PFSK-1 (cell line): ENCODE results near the gene LSM14A.

ENCODE experiments used
- FOXP2 ChIP-seq: optimal IDR thresholded peaks from 2 replicates; pipeline ENCODE3; 2011; ENCODE audit warnings: borderline replicate concordance, control low read depth, inconsistent platforms; ENCODE audit not compliant: insufficient read depth; ENCODE audit errors: extremely low read length, extremely low read depth
- POLR2AphosphoS5 ChIP-seq: IDR thresholded peaks from 2 replicates; pipeline ENCODE4 v1.6.1; 2012; ENCODE audit warnings: low read depth, mild to moderate bottlenecking, control low read depth, low read length, moderate library complexity
- SIN3A ChIP-seq: IDR thresholded peaks from 2 replicates; pipeline ENCODE4 v1.6.1; 2012; ENCODE audit warnings: mild to moderate bottlenecking, low read length, moderate library complexity, borderline replicate concordance; ENCODE audit not compliant: insufficient read depth
- TAF1 ChIP-seq: IDR thresholded peaks from 2 replicates; pipeline ENCODE4 v1.6.1; 2012; ENCODE audit warnings: low read length, control low read depth, borderline replicate concordance; ENCODE audit not compliant: insufficient read depth
- TF ChIP-seq, protein P1 (sequence below), 2 experiments: IDR thresholded peaks; 2 replicates each; pipeline versions ENCODE4 v1.6.1 to v1.8.0; 2011 to 2012; ENCODE audit warnings: low read depth in 2 of 2, low read length in 2 of 2, control low read depth in 1 of 2, inconsistent platforms in 1 of 2, mild to moderate bottlenecking in 1 of 2, moderate library complexity in 1 of 2; ENCODE audit not compliant: insufficient read depth in 1 of 2

The LSM14A gene

GRCh38 chr19:34154401-34154800, 17.9 kb upstream of the LSM14A start:
- TF ChIP-seq TAF1 (no peak), FOXP2 (no peak), POLR2AphosphoS5 (no peak), SIN3A (no peak)
- TF ChIP-seq, protein P1, sequence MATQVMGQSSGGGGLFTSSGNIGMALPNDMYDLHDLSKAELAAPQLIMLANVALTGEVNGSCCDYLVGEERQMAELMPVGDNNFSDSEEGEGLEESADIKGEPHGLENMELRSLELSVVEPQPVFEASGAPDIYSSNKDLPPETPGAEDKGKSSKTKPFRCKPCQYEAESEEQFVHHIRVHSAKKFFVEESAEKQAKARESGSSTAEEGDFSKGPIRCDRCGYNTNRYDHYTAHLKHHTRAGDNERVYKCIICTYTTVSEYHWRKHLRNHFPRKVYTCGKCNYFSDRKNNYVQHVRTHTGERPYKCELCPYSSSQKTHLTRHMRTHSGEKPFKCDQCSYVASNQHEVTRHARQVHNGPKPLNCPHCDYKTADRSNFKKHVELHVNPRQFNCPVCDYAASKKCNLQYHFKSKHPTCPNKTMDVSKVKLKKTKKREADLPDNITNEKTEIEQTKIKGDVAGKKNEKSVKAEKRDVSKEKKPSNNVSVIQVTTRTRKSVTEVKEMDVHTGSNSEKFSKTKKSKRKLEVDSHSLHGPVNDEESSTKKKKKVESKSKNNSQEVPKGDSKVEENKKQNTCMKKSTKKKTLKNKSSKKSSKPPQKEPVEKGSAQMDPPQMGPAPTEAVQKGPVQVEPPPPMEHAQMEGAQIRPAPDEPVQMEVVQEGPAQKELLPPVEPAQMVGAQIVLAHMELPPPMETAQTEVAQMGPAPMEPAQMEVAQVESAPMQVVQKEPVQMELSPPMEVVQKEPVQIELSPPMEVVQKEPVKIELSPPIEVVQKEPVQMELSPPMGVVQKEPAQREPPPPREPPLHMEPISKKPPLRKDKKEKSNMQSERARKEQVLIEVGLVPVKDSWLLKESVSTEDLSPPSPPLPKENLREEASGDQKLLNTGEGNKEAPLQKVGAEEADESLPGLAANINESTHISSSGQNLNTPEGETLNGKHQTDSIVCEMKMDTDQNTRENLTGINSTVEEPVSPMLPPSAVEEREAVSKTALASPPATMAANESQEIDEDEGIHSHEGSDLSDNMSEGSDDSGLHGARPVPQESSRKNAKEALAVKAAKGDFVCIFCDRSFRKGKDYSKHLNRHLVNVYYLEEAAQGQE (IDR thresholded peaks at IDR 0.05; ENCODE audit: insufficient read depth in 1 of 2, low read depth in 2 of 2, low read length in 2 of 2), result no peak

GRCh38 chr19:34155686-34156085, 16.6 kb upstream of the LSM14A start:
- no peak for TF ChIP-seq TAF1

- TF ChIP-seq FOXP2 (no peak), POLR2AphosphoS5 (no peak), TAF1 (no peak), SIN3A (no peak)
- TF ChIP-seq, protein P1 (IDR thresholded peaks at IDR 0.05; ENCODE audit: insufficient read depth in 1 of 2, low read depth in 2 of 2, low read length in 2 of 2), result no peak
Measured at GRCh38 chr19:34165295-34165738, 7.0 kb upstream of the LSM14A start.

DNA sequence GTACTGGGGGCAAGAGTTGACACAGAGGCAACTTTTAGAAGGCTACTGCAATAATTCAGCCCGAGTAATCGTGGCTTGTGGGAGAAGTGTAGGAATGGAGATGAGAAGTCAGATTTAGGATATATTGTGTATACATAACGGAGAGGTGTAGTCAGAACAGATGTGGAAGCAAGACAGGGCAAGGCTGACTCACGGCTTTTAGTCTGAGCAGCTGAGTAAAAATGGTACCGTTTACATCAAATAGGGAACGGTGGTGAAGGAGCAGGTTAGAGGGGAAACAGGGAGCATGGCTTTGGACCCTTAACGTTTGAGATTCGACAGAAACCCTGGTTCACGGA, 796 bp upstream of the LSM14A start:
- no peak; the same call in 1 of the 2 replicates for TF ChIP-seq POLR2AphosphoS5
- no peak for TF ChIP-seq TAF1
- no peak for TF ChIP-seq SIN3A
- TF ChIP-seq, protein P1 (IDR thresholded peaks at IDR 0.05; ENCODE audit: insufficient read depth in 1 of 2, low read depth in 2 of 2, low read length in 2 of 2), result no peak
- TF ChIP-seq FOXP2, result no peak

DNA sequence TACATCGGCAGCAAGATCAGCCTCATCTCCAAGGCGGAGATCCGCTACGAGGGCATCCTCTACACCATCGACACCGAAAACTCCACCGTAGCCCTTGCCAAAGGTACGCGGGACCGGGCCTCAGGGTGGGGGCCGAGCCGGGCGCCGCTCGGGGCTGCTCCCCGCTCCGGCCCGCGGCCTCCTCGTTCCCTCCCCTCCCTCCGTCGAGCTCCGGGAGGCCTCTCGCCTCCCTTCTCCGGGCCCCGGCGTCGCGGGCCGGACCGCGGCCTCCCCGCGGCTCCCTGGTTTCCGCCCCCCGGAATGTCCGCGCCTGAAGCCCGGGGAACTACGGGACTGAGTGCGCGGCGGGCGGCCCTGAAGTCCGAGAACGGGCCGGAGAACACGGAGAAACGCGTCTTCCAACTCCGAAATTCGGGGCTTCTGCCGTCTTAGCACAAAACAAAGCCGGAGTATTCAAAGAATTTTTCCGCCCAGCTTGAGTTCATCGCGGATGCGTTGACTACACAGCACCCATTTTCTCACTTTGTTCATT, 423 bp downstream of the LSM14A start:
- TF ChIP-seq FOXP2 (no peak), TAF1 (no peak), POLR2AphosphoS5 (no peak)
- TF ChIP-seq, protein P1 (IDR thresholded peaks at IDR 0.05; ENCODE audit: insufficient read depth in 1 of 2, low read depth in 2 of 2, low read length in 2 of 2), result no peak
